Measurements from ENCODE around the gene NENF.

DNA sequence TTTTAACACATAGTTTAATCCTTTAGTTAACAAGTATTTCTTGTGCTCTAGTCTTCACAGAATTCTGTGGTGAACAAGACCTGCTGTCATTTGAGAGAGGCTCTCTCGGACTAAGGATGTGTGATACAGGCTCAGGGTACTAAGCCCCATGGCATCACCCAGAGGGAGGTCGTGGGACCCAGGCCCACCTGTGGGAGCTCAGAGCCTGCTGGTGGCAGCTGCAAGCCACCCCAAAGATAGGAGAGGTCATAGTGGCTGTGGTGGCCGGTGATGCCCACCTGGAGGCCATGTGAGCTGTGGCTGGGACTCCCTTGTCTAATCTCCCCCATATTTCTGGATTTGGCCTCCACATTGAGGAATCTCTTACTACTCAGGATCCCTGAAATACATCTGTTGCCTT, 22.0 kb downstream of the NENF start:
- TF ChIP-seq, protein P1, sequence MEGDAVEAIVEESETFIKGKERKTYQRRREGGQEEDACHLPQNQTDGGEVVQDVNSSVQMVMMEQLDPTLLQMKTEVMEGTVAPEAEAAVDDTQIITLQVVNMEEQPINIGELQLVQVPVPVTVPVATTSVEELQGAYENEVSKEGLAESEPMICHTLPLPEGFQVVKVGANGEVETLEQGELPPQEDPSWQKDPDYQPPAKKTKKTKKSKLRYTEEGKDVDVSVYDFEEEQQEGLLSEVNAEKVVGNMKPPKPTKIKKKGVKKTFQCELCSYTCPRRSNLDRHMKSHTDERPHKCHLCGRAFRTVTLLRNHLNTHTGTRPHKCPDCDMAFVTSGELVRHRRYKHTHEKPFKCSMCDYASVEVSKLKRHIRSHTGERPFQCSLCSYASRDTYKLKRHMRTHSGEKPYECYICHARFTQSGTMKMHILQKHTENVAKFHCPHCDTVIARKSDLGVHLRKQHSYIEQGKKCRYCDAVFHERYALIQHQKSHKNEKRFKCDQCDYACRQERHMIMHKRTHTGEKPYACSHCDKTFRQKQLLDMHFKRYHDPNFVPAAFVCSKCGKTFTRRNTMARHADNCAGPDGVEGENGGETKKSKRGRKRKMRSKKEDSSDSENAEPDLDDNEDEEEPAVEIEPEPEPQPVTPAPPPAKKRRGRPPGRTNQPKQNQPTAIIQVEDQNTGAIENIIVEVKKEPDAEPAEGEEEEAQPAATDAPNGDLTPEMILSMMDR (IDR thresholded peaks at IDR 0.05): no peak
- no peak for TF ChIP-seq POLR2A (IDR thresholded peaks at IDR 0.05)
